IPS-18c (cell line): Measurements from ENCODE around the gene PMM2.
"Not testable (repeated sequence)": the region's sequence is repeated elsewhere in the genome, so short reads cannot be mapped to it uniquely, and the experiment has no call there.

Experiments
- H3K4me3 ChIP-seq: 2 replicates; pipeline ENCODE4 v1.7.0; 2013; ENCODE audit warnings: low read depth, mild to moderate bottlenecking, low read length, moderate library complexity; ENCODE audit not compliant: insufficient read depth
- H3K9me3 ChIP-seq: one replicate; pipeline ENCODE4 v1.6.1; 2013; ENCODE audit warnings: mild to moderate bottlenecking, low read length, moderate library complexity; ENCODE audit not compliant: control insufficient read depth, insufficient read depth

Gene PMM2

DNA sequence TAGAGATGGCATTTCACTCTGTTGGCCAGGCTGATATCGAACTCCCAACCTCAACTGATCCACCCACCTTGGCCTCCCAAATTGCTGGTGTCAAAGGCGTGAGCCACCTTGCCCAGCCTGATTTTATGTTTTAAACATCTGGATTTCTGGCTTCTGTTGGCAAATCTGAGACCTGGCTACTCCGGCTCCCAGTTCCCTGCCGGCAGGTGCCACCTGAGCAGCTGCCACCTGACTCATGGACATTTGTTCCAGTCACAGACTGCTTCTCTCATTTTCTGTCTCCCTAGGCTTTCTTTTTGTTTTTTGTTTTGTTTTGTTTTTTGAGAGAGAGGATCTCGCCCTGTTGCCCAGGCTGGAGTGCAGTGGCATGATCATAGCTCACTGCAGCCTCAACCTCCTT is 9.6 kb downstream of the PMM2 start:
- Histone ChIP-seq H3K9me3 (no peaks in the 10 kb centered on the region), H3K4me3 (no peak overlapping the region)

GRCh38 chr16:8808009-8808408 is 10.4 kb downstream of the PMM2 start:
- no peak overlapping the region for H3K4me3 ChIP-seq
- no peaks in the 10 kb centered on the region for H3K9me3 ChIP-seq

DNA sequence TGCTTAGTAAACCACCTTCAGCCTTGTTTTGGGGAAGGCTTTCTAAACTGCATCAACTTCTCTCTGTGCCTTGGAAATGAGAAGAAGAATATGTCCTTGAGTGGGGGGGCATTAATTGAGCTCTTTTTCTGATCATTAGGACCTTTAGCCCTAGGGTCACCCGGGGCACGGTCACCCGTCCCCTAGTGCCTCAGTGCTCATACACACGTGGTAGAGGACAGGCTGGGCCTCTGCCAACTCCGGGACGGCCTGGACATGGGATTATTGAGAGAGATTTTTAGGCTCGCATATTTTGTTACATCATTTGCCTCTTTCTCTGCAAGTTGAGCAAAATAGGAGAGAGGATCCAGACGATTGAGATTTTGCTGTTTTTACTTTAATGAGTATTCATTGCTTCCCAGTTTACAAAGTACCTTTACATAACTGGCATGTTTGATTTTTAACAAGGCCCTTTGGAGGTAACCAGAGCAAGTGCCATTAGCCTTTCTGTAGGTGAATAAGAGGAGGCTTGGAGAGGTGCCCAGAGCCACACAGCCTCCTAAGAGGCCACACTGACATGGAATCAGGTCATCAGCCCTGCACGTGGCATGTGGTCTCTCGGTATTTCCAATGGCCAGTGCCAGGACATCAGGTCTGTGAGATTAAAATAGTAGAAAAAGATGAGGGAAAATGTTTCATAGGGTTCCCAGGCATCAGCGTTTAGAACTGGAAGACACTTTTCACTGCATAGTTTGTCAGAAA is 11.1 kb downstream of the PMM2 start:
- no peak overlapping the region for H3K4me3 ChIP-seq
- H3K9me3 ChIP-seq = no peaks in the 10 kb centered on the region

- H3K9me3 ChIP-seq = no peaks in the 10 kb centered on the region
- H3K4me3 ChIP-seq = no peak overlapping the region
Observed at GRCh38 chr16:8812162-8812843, 14.7 kb downstream of the PMM2 start.

DNA sequence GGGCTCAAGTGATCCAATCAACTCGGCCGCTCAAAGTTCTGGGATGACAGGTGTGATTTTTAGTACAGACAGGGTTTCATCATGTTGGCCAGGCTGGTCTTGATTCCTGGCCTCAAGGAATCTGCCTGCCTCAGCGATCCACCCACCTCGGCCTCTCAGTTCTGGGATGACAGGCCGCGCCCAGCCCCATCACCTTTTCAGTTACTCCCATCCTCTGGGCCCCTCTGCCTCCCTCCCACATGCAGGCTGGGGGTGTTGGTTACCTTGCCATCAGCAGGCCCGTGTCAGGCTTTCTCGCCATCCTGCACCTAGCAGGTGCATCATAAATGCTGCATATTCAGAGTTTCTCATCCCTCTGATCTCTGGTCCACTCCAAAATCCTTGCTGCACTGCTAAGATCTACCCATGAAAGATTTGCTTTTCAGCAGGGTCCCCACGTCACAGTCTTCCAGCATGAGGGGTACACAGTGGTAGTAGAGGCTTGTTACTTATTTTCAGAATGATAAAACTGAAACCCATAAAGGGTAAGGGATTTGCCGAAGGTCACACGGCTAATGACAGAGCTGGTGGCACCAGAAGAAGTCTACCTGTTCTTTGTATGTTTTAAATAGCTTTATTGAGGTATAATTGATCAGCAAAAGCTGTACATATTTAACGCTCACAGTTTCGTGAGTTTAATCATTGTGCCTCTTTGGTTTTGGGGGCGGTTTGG is 16.6 kb downstream of the PMM2 start:
- Histone ChIP-seq H3K9me3 (no peaks in the 10 kb centered on the region), H3K4me3 (no peak overlapping the region)

DNA sequence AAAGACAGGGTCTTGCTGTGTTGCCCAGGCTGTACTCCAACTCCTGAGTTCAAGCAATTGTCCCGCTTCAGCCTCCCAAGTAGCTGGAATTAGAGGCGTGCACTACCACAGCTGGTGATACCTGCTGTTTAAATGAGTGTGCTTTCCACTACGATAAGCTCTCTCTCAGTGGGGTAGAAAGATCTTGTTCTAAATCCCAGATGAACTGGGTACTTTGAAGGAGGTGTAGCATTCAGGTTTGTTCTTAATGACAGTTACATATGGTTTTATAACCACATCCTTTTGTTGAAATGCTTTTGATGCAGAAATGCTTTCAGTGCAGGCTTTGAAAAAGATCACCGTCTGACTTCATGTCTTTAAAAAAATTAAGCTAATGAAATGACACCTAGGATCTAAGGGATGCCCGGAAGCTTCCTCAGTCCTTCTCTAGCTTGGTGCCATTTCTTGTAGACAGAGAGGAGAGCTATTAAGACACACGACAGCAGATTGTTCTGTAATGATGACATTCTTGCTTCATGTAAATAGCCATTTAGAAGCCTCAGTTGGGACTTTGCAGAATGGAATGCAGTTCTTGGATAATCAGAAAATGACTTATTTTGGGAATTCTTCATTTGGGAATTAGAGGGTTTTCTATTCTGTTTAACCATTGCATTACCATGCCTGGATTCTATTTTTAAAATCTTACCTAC is 19.5 kb downstream of the PMM2 start:
- Histone ChIP-seq H3K9me3 (no peaks in the 10 kb centered on the region), H3K4me3 (no peak overlapping the region)

GRCh38 chr16:8818504-8819270 is 21.0 kb downstream of the PMM2 start:
- H3K4me3 ChIP-seq = no peak overlapping the region
- H3K9me3 ChIP-seq = no peaks in the 10 kb centered on the region

- H3K4me3 ChIP-seq = no peak overlapping the region
- H3K9me3 ChIP-seq = no peaks in the 10 kb centered on the region
Observed at GRCh38 chr16:8819411-8820034, 21.9 kb downstream of the PMM2 start.

GRCh38 chr16:8822403-8822802 is 24.8 kb downstream of the PMM2 start:
- Histone ChIP-seq H3K4me3 (no peak overlapping the region), H3K9me3 (no peaks in the 10 kb centered on the region)

GRCh38 chr16:8826278-8826879 is 28.7 kb downstream of the PMM2 start:
- Histone ChIP-seq H3K9me3 (no peaks in the 10 kb centered on the region), H3K4me3 (no peak overlapping the region)

DNA sequence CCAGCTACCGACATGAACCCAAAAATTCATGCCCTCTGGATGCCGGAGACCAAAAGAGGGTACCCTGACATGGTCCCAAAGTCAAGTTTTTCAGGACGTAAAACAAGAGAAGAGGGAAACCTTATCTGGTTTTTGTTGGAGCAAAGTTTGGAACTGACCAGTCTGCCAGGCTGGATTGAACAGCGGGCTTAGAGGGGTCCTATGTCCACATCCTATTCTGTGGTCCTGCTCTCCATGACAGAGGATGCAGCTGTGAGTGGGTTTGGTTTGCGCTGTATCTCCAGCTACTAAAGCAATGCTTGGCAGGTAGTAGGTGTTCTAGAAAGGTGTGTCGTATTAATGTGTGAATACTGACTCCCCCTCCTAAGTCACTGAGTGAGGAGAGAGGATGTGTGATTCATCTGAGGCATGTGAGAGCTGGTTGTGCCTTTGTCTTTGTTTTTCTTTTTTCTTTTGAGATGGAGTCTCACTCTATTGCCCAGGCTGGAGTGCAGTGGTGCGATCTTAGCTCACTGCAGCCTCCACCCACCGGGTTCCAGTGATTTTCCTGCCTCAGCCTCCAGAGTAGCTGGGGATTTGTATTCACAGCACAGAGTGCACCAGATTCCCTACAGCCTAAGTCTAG is 31.0 kb downstream of the PMM2 start:
- Histone ChIP-seq H3K9me3 (no peaks in the 10 kb centered on the region), H3K4me3 (no peak overlapping the region)

- Histone ChIP-seq H3K4me3 (peak overlapping the region; percentile 5; the same call in 1 of the 2 replicates), H3K9me3 (no peaks in the 10 kb centered on the region)
Observed at GRCh38 chr16:8831450-8831849, 33.8 kb downstream of the PMM2 start.

DNA sequence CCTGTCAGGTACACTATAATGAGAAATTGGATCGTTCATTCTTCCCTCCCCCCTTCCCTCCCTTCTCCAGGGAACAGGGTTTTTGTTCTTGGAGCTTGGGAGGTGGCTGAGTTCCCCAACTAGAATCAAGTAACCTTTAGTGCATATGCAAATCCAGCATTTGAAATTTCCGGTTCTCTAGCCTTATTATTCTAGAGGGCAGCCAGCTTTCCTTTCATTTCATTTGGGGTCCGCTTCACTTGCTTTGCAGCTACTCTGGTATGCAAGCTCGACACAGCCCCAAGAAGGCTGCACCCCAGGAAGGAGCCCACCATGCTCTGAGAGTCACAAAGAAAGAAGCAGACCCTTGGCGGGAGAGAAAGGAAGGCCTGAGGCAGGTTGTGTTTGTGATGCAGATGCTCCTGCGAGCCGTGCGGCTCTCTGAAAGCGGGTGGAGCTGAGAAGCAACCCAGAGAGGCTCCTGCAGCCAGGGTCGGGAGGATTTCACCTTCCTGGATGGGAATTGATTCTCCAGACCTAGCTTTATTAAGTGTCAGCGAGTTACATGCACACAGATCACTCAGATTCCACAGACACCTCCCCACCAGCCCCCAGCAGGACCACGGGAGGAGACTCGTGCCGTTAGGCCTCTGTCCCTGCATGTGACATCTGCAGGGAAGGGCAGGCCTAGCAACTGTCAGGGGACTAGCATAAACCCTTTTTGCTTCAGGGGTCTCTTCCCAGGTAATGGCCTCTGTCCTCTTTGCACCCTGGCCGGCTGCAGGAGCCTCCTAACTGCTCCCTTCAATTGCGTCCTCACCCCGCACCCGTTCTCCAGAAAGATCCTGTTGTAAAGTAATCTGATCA is 34.5 kb downstream of the PMM2 start:
- Histone ChIP-seq H3K9me3 (no peaks in the 10 kb centered on the region), H3K4me3 (no peak overlapping the region; the same call in 1 of the 2 replicates)

GRCh38 chr16:8832717-8833105 is 35.1 kb downstream of the PMM2 start:
- Histone ChIP-seq H3K4me3 (no peak overlapping the region), H3K9me3 (no peaks in the 10 kb centered on the region)

GRCh38 chr16:8836797-8837196 is 39.2 kb downstream of the PMM2 start:
- not testable (repeated sequence) for H3K9me3 ChIP-seq, H3K4me3 ChIP-seq
